HG03196 (cell line): Measurements from ENCODE around the gene PHLPP1.
"Not testable (repeated sequence)": the region's sequence is repeated elsewhere in the genome, so short reads cannot be mapped to it uniquely, and the experiment has no call there.

Experiments used
- ATAC-seq: cut with Tn5 transposase; IDR thresholded peaks from one replicate; pipeline ENCODE4 v1.9.1; 2021; ENCODE audit not compliant: unreplicated experiment

PHLPP1 gene

GRCh38 chr18:62880673-62881364, 165.5 kb downstream of the PHLPP1 start:
- no peak for ATAC-seq

- no peak for ATAC-seq
Measured at GRCh38 chr18:62881509-62882016, 166.2 kb downstream of the PHLPP1 start.

- ATAC-seq = no peak
Measured at GRCh38 chr18:62883937-62884735, 168.8 kb downstream of the PHLPP1 start.

GRCh38 chr18:62885804-62886203, 170.5 kb downstream of the PHLPP1 start:
- ATAC-seq = no peak

- no peak for ATAC-seq
Measured at GRCh38 chr18:62894681-62895390, 179.5 kb downstream of the PHLPP1 start.

GRCh38 chr18:62897153-62897552, 181.8 kb downstream of the PHLPP1 start:
- ATAC-seq = no peak

GRCh38 chr18:62898359-62898758, 183.0 kb downstream of the PHLPP1 start:
- peak; percentile 68 for ATAC-seq

- no peak for ATAC-seq
Measured at GRCh38 chr18:62899534-62899933, 184.2 kb downstream of the PHLPP1 start.

GRCh38 chr18:62900132-62900883, 185.0 kb downstream of the PHLPP1 start:
- ATAC-seq = no peak

GRCh38 chr18:62902776-62903175, 187.4 kb downstream of the PHLPP1 start:
- ATAC-seq = no peak

GRCh38 chr18:62904396-62905285, 189.3 kb downstream of the PHLPP1 start:
- ATAC-seq = no peak

GRCh38 chr18:62912885-62913284, 197.5 kb downstream of the PHLPP1 start:
- ATAC-seq = no peak

- not testable (repeated sequence) for ATAC-seq
Measured at GRCh38 chr18:62913824-62914223, 198.5 kb downstream of the PHLPP1 start.

- no peak for ATAC-seq
Measured at GRCh38 chr18:62914871-62915392, 199.6 kb downstream of the PHLPP1 start.

GRCh38 chr18:62918361-62918760, 203.0 kb downstream of the PHLPP1 start:
- no peak for ATAC-seq

- ATAC-seq = no peak
Measured at GRCh38 chr18:62919109-62919838, 203.9 kb downstream of the PHLPP1 start.

GRCh38 chr18:62925031-62925688, 209.8 kb downstream of the PHLPP1 start:
- no peak for ATAC-seq

- no peak for ATAC-seq
Measured at GRCh38 chr18:62928326-62928725, 213.0 kb downstream of the PHLPP1 start.
